NCI-H460 (cell line): Measurements from ENCODE around the gene MUC20. TPM values are rescaled to one million over a fixed set of nuclear protein-coding genes. Genes with fewer than 3 reads are reported as not detected.

ENCODE experiments used
- DNase-seq: peaks from one replicate; pipeline ENCODE4 v3.0.0-alpha.2; 2016; ENCODE audit warnings: low read depth; ENCODE audit errors: extremely low read depth
- total RNA-seq: library from RNA; depleted of rRNA; stranded (reverse); fragments of >200 nt; shearing (Covaris generic); gene quantifications from 2 replicates; pipeline ENCODE4 v1.2.3, GENCODE V29; 2014

MUC20 gene
- total RNA-seq, 1 experiment from 2014 or later: 0.15 TPM

GRCh38 chr3:195752546-195753331, 32.0 kb downstream of the MUC20 start:
- no peak for DNase-seq

GRCh38 chr3:195753581-195753980, 32.8 kb downstream of the MUC20 start:
- DNase-seq: no peak

- no peak for DNase-seq
These were observed 33.4 kb downstream of the MUC20 start for GRCh38 chr3:195754141-195754540.

- no peak for DNase-seq
These were observed 34.1 kb downstream of the MUC20 start for GRCh38 chr3:195754906-195755305.

GRCh38 chr3:195755391-195755790, 34.6 kb downstream of the MUC20 start:
- no peak for DNase-seq

GRCh38 chr3:195755791-195756676, 35.3 kb downstream of the MUC20 start:
- DNase-seq: no peak

GRCh38 chr3:195757438-195757770, 36.6 kb downstream of the MUC20 start:
- DNase-seq: no peak

GRCh38 chr3:195757827-195758226, 37.0 kb downstream of the MUC20 start:
- DNase-seq: no peak

- DNase-seq: no peak
These were observed 38.1 kb downstream of the MUC20 start for GRCh38 chr3:195758721-195759353.

- no peak for DNase-seq
These were observed 39.8 kb downstream of the MUC20 start for GRCh38 chr3:195760345-195761122.

GRCh38 chr3:195761123-195761566, 40.4 kb downstream of the MUC20 start:
- no peak for DNase-seq

GRCh38 chr3:195761567-195762248, 40.9 kb downstream of the MUC20 start:
- no peak for DNase-seq

- DNase-seq: no peak
These were observed 41.4 kb downstream of the MUC20 start for GRCh38 chr3:195762249-195762585.

GRCh38 chr3:195762611-195763010, 41.8 kb downstream of the MUC20 start:
- DNase-seq: no peak

GRCh38 chr3:195763076-195763830, 42.5 kb downstream of the MUC20 start:
- DNase-seq: no peak

GRCh38 chr3:195763843-195764825, 43.4 kb downstream of the MUC20 start:
- no peak for DNase-seq

- no peak for DNase-seq
These were observed 44.4 kb downstream of the MUC20 start for GRCh38 chr3:195764961-195765706.
